Bronchial epithelial cell (primary cell): ENCODE data around the gene NFX1. TPM values are rescaled to one million over a fixed set of nuclear protein-coding genes. Genes with fewer than 3 reads are reported as not detected.

ENCODE experiments used
- DNase-seq: peaks from one replicate; pipeline ENCODE4 v3.0.0-alpha.2; 2010; ENCODE audit warnings: low read depth
- FAIRE-seq: peaks from 2 replicates; lab custom pipeline; 2011; peaks lifted over from hg19 to GRCh38; lab: Jason Lieb, UNC
- H3K27me3 ChIP-seq: 2 replicates; pipeline ENCODE4 v1.5.1; 2011; ENCODE audit warnings: low read length; ENCODE audit not compliant: control insufficient read depth, insufficient read depth
- H3K36me3 ChIP-seq: 2 replicates; pipeline ENCODE4 v1.5.1; 2011; ENCODE audit warnings: low read length; ENCODE audit not compliant: control insufficient read depth, insufficient read depth
- H3K4me3 ChIP-seq: 2 replicates; pipeline ENCODE4 v1.5.1; 2011; ENCODE audit warnings: mild to moderate bottlenecking, low read depth, low read length, control low read depth
- CTCF ChIP-seq: IDR thresholded peaks from 2 replicates; pipeline ENCODE4 v1.5.1; 2011; ENCODE audit warnings: mild to moderate bottlenecking, moderate library complexity, low read length, control low read depth, inconsistent platforms; ENCODE audit not compliant: insufficient read depth, severe bottlenecking
- total RNA-seq: library from RNA; depleted of rRNA; stranded (reverse); fragments of >200 nt; gene quantifications from 2 replicates; pipeline ENCODE4 v1.2.1, GENCODE V29; 2014

Gene NFX1
- total RNA-seq, 1 donor from 2014 or later: 19.2 TPM

- H3K4me3 ChIP-seq: no peak overlapping the region
- no peaks in the 10 kb centered on the region for H3K27me3 ChIP-seq
- H3K36me3 ChIP-seq: peaks cover 38% of the 10 kb centered on the region
- no peak for TF ChIP-seq CTCF
- no peak for FAIRE-seq
- no peak for DNase-seq
These were observed 14.0 kb downstream of the NFX1 start for GRCh38 chr9:33304362-33304761.

GRCh38 chr9:33306037-33306436, 15.7 kb downstream of the NFX1 start:
- peaks cover 33% of the 10 kb centered on the region for H3K36me3 ChIP-seq
- DNase-seq: no peak
- TF ChIP-seq CTCF: no peak
- FAIRE-seq: peak; percentile 52
- H3K27me3 ChIP-seq: no peaks in the 10 kb centered on the region
- H3K4me3 ChIP-seq: no peak overlapping the region

- Histone ChIP-seq H3K4me3 (no peak overlapping the region), H3K36me3 (peaks cover 37% of the 10 kb centered on the region), H3K27me3 (no peaks in the 10 kb centered on the region)
- no peak for TF ChIP-seq CTCF
- DNase-seq (no peak), FAIRE-seq (no peak)
These were observed 16.8 kb downstream of the NFX1 start for GRCh38 chr9:33307067-33307466.

GRCh38 chr9:33309903-33310302, 19.6 kb downstream of the NFX1 start:
- Histone ChIP-seq H3K27me3 (no peaks in the 10 kb centered on the region), H3K4me3 (no peak overlapping the region), H3K36me3 (peaks cover 34% of the 10 kb centered on the region)
- DNase-seq (peak; percentile 21), FAIRE-seq (no peak)
- no peak for TF ChIP-seq CTCF

GRCh38 chr9:33310748-33311147, 20.4 kb downstream of the NFX1 start:
- Histone ChIP-seq H3K27me3 (no peaks in the 10 kb centered on the region), H3K4me3 (no peak overlapping the region), H3K36me3 (peaks cover 27% of the 10 kb centered on the region)
- TF ChIP-seq CTCF: no peak
- DNase-seq (no peak), FAIRE-seq (no peak)

GRCh38 chr9:33311953-33312352, 21.6 kb downstream of the NFX1 start:
- no peak for DNase-seq
- no peak for TF ChIP-seq CTCF
- no peak for FAIRE-seq
- Histone ChIP-seq H3K4me3 (no peak overlapping the region), H3K36me3 (peaks cover 23% of the 10 kb centered on the region), H3K27me3 (no peaks in the 10 kb centered on the region)
